UCSD-AML1 (cell line): ENCODE results near the gene GFY.

Source experiments
- DNase-seq: peaks from one replicate; lab custom pipeline; 2025; ENCODE audit not compliant: unreplicated experiment; lab: John Stamatoyannopoulos, UW

GFY gene

DNA sequence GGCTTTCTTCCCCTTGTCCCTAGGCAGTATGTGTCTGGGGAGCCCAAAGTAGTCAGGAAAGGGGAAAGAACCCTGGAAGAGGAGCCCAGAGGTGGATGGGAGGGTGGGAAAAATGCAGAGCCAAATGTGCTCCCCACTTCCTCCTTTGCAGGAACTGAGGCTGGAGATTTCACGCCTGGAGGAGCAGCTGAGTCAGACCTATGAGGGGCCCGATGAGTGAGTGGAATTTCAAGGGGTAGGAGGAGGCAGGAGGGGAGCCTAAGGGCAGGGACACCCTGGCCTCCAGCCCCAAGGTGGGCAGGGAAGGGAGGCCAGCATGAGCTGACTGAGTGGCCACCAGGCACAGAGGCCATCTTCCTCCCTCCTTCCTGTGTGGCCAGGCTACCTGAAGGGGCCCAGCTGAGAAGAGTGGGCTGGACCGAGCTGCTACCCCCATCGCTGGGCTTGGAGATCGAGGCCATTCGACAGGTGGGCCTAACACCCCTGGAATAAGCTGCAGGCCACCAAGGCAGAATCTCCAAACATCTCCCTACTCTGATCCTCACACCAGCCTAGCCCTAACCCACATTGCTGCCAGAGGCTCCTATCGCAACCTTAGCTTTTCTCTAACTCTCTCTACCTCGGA, 16.3 kb upstream of the GFY start:
- peak; percentile 40 for DNase-seq

GRCh38 chr19:49409441-49410029, 15.7 kb upstream of the GFY start:
- peak; percentile 48 for DNase-seq

DNA sequence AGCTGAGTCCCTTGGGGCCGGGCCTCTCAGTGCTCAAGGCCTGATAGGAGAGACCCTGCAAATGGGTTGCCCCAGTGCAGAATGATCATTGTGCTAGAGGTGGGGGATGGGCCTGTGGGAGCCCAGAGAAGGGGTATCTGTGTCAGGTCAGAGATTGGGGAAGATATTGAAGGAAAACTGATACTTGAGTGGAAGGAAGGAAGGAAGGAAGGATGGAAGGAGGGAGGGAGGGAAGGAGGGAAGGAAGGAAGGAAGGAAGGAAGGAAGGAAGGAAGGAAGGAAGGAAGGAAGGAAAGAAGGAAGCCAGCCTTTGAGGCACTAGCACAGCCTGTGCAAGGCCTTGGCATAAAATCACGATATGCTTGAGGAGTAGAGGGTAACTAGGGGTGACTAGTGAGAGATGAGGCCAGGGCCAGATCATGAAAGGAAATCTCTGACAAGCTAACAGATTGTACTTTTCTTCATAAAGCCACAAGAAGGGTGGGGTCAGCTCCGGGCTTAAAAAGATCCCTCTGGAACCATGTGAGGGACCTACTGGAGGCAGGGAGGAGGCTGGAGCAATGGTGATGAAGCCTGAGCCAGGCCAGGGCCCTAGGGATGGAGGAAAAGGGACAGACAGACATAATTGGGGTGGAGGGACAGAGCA, 13.4 kb upstream of the GFY start:
- no peak for DNase-seq

- DNase-seq = no peak
These were observed 11.8 kb upstream of the GFY start for GRCh38 chr19:49413348-49413747.

- DNase-seq = no peak
These were observed 10.9 kb upstream of the GFY start for GRCh38 chr19:49414256-49414655.

DNA sequence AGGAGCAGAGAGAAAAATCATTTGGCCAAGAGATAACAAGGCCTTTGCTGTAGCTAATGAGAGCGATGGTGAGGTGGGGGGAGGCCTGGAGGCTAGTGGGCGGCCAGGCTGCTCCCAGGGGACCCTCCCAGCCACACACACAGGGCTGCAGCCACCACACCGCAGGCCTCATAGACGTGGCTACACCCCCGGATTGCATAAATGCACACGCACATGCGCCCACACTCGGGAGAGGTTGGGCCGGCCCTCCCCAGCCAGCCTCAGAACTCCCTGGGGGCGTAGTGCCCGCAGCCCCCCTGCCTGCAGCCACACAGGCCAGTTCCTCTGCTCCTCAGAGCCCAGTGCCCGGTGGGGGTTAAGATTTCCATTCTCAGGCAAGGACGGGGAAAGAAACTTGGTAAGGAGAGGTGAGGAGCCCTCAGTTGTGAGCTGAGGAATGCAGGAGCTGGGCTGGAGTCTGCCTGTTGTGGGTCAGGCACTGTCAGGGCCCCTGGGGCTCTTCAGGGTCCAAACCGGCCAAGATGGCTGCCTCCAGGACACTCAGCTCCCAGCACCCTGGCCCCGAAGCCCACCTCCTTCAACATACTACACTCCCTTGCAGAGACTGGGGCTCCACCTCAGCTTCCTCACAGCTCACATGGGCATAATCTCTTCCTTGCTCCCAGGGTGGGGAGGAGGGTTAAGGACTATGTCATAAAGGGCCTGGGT, 9.9 kb upstream of the GFY start:
- no peak for DNase-seq

GRCh38 chr19:49415810-49416200, 9.4 kb upstream of the GFY start:
- no peak for DNase-seq

DNA sequence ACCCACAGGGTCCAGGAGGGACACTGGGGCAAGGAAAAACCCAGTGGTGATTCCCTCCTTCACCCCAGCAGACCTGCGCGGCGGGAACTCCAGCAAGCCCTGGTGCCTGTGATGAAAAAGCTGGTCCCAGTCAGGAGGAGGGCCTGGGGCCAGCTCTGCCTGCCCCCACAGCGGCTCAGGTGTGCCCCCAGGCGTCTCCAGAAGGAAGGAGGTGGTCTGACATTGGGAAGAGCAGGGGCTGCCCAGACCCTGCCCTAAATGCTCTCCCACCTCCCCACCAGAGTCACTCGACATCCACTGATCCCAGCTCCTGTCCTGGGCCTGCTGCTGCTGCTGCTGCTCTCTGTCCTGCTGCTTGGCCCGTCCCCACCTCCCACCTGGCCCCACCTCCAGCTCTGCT, 8.1 kb upstream of the GFY start:
- DNase-seq = no peak

DNA sequence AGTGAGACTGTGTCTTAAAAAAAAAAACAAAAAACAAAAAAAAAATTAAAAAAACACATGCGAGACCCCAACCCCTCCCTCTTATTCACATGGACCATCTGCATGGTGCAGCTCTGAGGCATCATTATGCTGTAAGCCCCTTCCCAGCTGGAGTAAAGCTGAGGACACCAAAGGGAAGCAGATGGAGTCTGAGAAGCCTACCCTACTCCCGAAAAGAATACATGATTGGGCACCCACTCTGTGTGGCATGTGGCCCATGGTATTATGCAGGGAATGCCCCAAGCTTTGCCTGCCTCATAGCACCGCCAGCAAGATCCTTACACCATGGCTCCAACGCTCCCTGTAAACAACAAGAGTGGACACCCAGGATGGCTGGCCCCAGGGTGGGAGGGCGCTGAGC, 6.7 kb upstream of the GFY start:
- no peak for DNase-seq

- DNase-seq = no peak
These were observed 6.0 kb upstream of the GFY start for GRCh38 chr19:49419173-49419572.

DNA sequence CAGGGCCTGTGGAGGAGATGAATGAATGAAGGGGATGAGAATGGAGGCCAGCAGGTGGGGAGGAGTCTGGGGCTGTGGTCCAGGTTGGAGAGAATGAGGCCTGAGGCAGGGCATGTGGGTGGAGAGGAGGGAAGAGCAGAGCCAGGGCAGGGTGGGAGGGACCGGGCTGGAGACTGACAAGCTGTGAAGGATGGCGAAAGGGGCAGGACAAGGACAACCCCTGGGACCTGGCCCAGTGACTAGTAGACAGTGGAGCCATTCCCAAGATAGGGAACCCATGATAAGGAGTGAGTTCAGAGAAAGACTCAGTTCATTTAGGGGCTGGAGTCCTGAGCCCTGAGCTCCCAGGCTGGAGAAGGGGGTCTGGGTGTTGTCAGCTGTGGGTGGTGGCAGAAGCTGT, 5.0 kb upstream of the GFY start:
- DNase-seq = no peak

GRCh38 chr19:49421039-49421877, 3.9 kb upstream of the GFY start:
- DNase-seq = peak; percentile 77

DNA sequence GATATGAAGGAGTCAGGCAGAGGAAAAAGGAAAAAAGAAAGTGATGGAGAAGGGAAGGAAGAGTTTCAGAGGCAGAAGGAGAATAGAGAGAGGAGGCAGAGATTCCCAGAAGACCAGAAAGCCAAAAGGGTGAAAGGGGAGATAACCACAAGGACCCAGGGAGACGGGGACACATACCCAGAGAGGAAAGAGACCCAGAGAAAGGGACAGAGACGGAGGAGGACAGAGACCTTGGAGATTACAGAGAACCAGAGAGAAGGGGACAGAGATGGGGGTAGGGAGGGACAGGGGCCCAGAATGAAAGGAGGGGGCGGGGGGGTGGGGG, 3.3 kb upstream of the GFY start:
- no peak for DNase-seq

GRCh38 chr19:49422407-49423070, 2.6 kb upstream of the GFY start:
- DNase-seq = peak; percentile 74

DNA sequence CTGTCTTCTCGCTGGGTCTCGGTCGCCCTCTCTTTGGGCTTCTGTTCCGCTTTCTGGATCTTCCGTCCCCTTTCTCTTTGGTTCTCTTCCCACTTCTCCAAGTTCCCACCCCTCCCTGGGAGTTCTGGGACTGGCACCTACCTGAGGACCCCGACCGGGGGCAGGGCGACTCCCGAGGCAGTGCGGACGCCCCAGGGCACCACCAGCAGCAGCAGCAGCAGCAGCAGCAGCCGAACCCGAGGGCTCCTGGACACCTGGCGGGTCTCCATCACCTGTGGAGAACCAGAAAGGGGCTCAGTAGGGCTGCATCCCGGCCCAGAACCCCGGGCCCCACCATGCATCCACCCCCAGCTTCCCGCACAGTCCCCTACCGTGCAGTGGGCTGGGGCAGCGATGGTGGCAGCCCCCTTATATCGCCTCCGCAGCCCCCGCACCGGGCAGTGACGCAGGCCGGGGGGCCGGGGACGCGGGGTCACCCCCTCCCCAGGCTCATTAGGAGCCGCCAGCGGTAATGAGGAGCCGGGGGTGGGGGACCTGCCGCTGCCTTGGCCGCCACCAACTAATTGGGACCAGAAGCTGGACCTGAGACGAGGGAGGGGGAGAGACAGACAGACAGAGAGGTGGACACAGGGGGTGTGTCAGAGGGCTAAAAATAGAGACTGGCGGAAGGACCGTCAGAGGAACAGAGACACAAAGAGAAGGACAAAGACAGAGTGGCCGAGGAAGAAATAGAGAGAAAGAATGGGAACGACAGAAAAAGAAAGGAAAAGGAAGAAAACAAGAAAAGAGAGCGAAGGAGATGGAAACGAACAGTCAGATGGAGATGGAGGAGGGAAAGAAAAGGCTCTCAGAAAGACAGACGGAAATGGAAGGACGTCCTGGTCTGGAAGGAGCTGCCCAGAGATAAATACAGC, 1.9 kb upstream of the GFY start, which contains the start of gene PTH2:
PTH2 (minus strand) TSS at position 371 of the 914 bp plus-strand sequence; CDS start at position 269, 102 bp downstream.
- DNase-seq = no peak

GRCh38 chr19:49423985-49424303, 1.2 kb upstream of the GFY start:
- no peak for DNase-seq

- DNase-seq = peak; percentile 37
These were observed 869 bp downstream of the GFY start for GRCh38 chr19:49425922-49426592.

DNA sequence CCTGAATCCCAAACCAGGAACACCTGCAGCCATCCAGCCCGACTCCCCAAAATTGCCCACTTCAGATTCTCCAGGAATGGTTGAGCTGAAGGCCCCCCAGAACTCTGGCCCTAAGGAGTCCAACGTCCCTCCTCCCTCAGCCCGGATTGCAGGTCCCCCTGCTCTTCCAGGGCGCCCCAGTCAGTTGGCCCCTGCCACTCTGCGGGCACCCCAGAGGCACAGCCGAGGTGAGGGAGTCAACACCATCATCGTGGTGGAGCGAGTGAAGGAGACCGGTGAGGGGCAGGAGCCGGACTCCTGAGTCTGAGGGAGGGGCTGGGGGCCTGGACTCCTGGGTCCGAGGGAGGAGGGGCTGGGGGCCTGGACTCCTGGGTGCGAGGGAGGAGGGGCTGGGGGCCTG, 2.2 kb downstream of the GFY start:
- no peak for DNase-seq

DNA sequence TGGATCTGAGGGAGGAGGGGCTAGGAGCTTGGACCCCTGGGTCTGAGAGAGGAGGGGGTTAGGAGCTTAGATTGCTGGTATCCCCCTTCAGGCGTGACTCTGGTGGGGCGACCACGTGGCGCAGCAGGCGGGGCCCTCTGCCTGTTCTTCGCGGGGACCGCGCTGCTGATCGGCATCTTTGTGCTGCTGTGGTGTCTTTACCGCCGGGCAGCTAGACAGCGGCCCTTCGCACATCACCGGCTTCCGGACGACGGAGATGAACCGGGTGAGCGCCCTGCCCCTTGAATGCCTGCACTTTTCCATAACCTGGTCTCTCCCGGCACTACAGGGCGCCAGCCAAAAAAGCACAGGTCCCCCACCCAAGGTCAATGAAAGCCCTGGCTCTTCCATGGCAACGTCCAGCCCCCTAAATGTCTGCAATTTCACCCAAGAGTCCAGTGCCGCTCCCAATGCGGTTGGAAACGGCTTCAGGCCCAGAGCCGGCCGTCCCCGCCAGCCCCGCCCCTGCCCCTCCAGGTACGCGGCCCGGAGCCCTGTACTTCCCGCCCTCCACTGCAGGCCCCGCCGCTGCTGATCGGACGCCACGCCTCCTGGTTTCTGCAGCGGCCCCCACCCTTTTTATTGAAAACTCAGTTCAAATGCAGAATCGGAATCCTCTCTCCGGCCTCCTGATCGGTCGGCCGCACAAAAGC, 2.8 kb downstream of the GFY start:
- DNase-seq = no peak
